ENCODE data around the gene PAX2. TPM values are rescaled to one million over a fixed set of nuclear protein-coding genes. Genes with fewer than 3 reads are reported as not detected.

The PAX2 gene
- total and polyA plus RNA-seq, 2 of the 8 experiments (the other 6 are each of a cell fraction or from before 2014, with no cell fraction given): 0.02 TPM; not detected in 1

DNA sequence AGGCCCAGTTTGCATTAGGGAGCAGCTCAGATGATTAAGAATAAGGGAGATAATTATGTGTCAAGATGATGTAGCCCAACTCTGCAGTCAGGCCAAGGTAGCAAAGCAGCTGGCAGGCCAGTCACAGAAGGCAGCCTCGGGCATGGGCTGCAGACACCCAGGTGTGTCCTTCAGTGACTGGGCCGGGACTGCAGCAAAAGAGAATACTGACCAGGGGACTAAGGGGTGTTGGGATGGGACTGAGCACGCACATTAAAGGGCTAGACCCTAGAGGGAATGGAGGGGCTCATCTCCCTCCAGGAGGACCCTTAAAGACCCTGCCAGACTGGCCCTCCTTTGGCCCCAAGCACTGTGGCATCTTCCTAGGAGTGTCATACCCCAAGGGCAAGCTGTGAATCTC lies 38.7 kb downstream of the PAX2 start (continued):
- TF ChIP-seq, protein P1, sequence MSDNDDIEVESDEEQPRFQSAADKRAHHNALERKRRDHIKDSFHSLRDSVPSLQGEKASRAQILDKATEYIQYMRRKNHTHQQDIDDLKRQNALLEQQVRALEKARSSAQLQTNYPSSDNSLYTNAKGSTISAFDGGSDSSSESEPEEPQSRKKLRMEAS (IDR thresholded peaks at IDR 0.05): no peak

Measured in H1 (cell line).